ENCODE measurements around the gene RPS19BP1.

DNA sequence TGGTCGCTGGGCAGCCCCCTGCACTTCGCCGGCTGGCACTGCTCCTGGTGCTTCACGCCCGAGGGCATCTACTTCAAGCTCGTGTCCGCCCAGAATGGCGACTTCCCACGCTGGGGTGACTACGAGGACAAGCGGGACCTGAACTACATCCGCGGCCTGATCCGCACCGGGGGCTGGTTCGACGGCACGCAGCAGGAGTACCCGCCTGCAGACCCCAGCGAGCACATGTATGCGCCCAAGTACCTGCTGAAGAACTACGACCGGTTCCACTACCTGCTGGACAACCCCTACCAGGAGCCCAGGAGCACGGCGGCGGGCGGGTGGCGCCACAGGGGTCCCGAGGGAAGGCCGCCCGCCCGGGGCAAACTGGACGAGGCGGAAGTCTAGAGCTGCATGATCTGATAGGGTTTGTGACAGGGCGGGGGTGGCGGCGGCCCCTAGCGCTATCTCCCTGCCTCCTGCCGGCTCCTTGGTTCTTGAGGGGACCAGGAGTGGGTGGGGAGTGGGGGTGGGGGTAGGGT lies 43.9 kb downstream of the RPS19BP1 start:
- TF ChIP-seq, protein P1, sequence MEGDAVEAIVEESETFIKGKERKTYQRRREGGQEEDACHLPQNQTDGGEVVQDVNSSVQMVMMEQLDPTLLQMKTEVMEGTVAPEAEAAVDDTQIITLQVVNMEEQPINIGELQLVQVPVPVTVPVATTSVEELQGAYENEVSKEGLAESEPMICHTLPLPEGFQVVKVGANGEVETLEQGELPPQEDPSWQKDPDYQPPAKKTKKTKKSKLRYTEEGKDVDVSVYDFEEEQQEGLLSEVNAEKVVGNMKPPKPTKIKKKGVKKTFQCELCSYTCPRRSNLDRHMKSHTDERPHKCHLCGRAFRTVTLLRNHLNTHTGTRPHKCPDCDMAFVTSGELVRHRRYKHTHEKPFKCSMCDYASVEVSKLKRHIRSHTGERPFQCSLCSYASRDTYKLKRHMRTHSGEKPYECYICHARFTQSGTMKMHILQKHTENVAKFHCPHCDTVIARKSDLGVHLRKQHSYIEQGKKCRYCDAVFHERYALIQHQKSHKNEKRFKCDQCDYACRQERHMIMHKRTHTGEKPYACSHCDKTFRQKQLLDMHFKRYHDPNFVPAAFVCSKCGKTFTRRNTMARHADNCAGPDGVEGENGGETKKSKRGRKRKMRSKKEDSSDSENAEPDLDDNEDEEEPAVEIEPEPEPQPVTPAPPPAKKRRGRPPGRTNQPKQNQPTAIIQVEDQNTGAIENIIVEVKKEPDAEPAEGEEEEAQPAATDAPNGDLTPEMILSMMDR (conservative IDR thresholded peaks at IDR 0.05; ENCODE audit: low read depth, low read length) = no peak
- TF ChIP-seq EZH2 (IDR thresholded peaks at IDR 0.05; ENCODE audit: borderline replicate concordance, low read depth, low read length, poor library complexity, severe bottlenecking) = no peak
